ENCODE data around the gene PTPRN2.

DNA sequence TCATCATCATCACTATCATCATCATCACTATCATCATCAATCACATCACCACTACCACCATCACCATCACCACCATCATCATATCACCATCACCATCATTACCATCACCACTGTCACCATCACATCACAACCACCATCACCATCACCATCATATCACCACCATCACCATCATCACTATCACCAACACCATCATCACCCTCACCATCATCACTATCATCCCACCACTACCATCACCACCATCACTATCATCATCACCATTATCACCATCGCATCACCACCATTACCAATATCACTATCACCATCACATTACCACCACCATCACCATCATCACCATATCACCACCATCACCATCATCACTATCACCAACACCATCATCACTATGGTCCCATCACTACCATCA lies 539.1 kb downstream of the PTPRN2 start:
- no peak for TF ChIP-seq RAD21 (IDR thresholded peaks at IDR 0.05; ENCODE audit: low read length)
- TF ChIP-seq POLR2AphosphoS5 (IDR thresholded peaks at IDR 0.05; ENCODE audit: low read depth, low read length): no peak
- no peak for TF ChIP-seq EP300 (IDR thresholded peaks at IDR 0.05; ENCODE audit: borderline replicate concordance in 1 of 2, low read depth in 1 of 2, low read length in 1 of 2)
- TF ChIP-seq, protein P1, sequence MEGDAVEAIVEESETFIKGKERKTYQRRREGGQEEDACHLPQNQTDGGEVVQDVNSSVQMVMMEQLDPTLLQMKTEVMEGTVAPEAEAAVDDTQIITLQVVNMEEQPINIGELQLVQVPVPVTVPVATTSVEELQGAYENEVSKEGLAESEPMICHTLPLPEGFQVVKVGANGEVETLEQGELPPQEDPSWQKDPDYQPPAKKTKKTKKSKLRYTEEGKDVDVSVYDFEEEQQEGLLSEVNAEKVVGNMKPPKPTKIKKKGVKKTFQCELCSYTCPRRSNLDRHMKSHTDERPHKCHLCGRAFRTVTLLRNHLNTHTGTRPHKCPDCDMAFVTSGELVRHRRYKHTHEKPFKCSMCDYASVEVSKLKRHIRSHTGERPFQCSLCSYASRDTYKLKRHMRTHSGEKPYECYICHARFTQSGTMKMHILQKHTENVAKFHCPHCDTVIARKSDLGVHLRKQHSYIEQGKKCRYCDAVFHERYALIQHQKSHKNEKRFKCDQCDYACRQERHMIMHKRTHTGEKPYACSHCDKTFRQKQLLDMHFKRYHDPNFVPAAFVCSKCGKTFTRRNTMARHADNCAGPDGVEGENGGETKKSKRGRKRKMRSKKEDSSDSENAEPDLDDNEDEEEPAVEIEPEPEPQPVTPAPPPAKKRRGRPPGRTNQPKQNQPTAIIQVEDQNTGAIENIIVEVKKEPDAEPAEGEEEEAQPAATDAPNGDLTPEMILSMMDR (IDR thresholded peaks at IDR 0.05): no peak
- TF ChIP-seq CHD2 (IDR thresholded peaks at IDR 0.05; ENCODE audit: low read length, partially characterized antibody): no peak
- no peak for TF ChIP-seq RFX5 (IDR thresholded peaks at IDR 0.05; ENCODE audit: low read length)
- TF ChIP-seq EZH2phosphoT487 (IDR thresholded peaks at IDR 0.05; ENCODE audit: borderline replicate concordance, low read depth): no peak
- TF ChIP-seq SIN3A (IDR thresholded peaks at IDR 0.05; ENCODE audit: borderline replicate concordance, low read depth, low read length): no peak
- TF ChIP-seq, protein P2, sequence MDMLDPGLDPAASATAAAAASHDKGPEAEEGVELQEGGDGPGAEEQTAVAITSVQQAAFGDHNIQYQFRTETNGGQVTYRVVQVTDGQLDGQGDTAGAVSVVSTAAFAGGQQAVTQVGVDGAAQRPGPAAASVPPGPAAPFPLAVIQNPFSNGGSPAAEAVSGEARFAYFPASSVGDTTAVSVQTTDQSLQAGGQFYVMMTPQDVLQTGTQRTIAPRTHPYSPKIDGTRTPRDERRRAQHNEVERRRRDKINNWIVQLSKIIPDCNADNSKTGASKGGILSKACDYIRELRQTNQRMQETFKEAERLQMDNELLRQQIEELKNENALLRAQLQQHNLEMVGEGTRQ (IDR thresholded peaks at IDR 0.05; ENCODE audit: borderline replicate concordance, low read depth, low read length): no peak
- TF ChIP-seq, protein P3, sequence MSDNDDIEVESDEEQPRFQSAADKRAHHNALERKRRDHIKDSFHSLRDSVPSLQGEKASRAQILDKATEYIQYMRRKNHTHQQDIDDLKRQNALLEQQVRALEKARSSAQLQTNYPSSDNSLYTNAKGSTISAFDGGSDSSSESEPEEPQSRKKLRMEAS (IDR thresholded peaks at IDR 0.05; ENCODE audit: low read depth): no peak
- no peak for TF ChIP-seq ELF1 (IDR thresholded peaks at IDR 0.05)
- TF ChIP-seq, protein P4, sequence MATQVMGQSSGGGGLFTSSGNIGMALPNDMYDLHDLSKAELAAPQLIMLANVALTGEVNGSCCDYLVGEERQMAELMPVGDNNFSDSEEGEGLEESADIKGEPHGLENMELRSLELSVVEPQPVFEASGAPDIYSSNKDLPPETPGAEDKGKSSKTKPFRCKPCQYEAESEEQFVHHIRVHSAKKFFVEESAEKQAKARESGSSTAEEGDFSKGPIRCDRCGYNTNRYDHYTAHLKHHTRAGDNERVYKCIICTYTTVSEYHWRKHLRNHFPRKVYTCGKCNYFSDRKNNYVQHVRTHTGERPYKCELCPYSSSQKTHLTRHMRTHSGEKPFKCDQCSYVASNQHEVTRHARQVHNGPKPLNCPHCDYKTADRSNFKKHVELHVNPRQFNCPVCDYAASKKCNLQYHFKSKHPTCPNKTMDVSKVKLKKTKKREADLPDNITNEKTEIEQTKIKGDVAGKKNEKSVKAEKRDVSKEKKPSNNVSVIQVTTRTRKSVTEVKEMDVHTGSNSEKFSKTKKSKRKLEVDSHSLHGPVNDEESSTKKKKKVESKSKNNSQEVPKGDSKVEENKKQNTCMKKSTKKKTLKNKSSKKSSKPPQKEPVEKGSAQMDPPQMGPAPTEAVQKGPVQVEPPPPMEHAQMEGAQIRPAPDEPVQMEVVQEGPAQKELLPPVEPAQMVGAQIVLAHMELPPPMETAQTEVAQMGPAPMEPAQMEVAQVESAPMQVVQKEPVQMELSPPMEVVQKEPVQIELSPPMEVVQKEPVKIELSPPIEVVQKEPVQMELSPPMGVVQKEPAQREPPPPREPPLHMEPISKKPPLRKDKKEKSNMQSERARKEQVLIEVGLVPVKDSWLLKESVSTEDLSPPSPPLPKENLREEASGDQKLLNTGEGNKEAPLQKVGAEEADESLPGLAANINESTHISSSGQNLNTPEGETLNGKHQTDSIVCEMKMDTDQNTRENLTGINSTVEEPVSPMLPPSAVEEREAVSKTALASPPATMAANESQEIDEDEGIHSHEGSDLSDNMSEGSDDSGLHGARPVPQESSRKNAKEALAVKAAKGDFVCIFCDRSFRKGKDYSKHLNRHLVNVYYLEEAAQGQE (IDR thresholded peaks at IDR 0.05; ENCODE audit: low read depth, low read length): no peak
- TF ChIP-seq, protein P5, sequence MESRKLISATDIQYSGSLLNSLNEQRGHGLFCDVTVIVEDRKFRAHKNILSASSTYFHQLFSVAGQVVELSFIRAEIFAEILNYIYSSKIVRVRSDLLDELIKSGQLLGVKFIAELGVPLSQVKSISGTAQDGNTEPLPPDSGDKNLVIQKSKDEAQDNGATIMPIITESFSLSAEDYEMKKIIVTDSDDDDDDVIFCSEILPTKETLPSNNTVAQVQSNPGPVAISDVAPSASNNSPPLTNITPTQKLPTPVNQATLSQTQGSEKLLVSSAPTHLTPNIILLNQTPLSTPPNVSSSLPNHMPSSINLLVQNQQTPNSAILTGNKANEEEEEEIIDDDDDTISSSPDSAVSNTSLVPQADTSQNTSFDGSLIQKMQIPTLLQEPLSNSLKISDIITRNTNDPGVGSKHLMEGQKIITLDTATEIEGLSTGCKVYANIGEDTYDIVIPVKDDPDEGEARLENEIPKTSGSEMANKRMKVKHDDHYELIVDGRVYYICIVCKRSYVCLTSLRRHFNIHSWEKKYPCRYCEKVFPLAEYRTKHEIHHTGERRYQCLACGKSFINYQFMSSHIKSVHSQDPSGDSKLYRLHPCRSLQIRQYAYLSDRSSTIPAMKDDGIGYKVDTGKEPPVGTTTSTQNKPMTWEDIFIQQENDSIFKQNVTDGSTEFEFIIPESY (IDR thresholded peaks at IDR 0.05; ENCODE audit: borderline replicate concordance, low read depth): no peak
- TF ChIP-seq MEF2A (IDR thresholded peaks at IDR 0.05; ENCODE audit: borderline replicate concordance, low read depth): no peak
